Progenitor cell of endocrine pancreas (in vitro differentiated cells): ENCODE results near the gene ADAMTS12. TPM values are rescaled to one million over a fixed set of nuclear protein-coding genes. Genes with fewer than 3 reads are reported as not detected.

Source experiments
- DNase-seq: peaks from one replicate; pipeline ENCODE4 v3.0.0; 2021; ENCODE audit warnings: low spot score; ENCODE audit not compliant: unreplicated experiment
- H3K27ac Mint-ChIP-seq: 2 replicates; pipeline ENCODE4 v1.8.0; 2021; ENCODE audit warnings: mild to moderate bottlenecking, moderate library complexity, mixed read lengths
- H3K27me3 Mint-ChIP-seq: 2 replicates; pipeline ENCODE4 v1.8.0; 2021; ENCODE audit warnings: mixed read lengths
- H3K36me3 Mint-ChIP-seq: 2 replicates; pipeline ENCODE4 v1.8.0; 2022; ENCODE audit warnings: mixed read lengths; ENCODE audit not compliant: insufficient read depth
- H3K4me1 Mint-ChIP-seq: 2 replicates; pipeline ENCODE4 v1.8.0; 2021; ENCODE audit warnings: low read depth, mixed read lengths
- H3K4me3 Mint-ChIP-seq: 2 replicates; pipeline ENCODE4 v1.8.0; 2021; ENCODE audit warnings: low read depth, mild to moderate bottlenecking, moderate library complexity, mixed read lengths
- H3K9me3 Mint-ChIP-seq: 2 replicates; pipeline ENCODE4 v1.8.0; 2021; ENCODE audit warnings: low read depth, mixed read lengths
- total RNA-seq: library from RNA; stranded (reverse); gene quantifications from 2 replicates; pipeline ENCODE4 v1.2.1, GENCODE V29; 2021
- TF ChIP-seq, protein P1 (sequence below): fragments of 200-600 bp; sonication (generic); IDR thresholded peaks from one replicate; pipeline ENCODE4 v1.5.0; 2021; ENCODE audit warnings: antibody characterized with exemption, mild to moderate bottlenecking; ENCODE audit not compliant: unreplicated experiment

ADAMTS12 gene
- total RNA-seq, 1 donor from 2014 or later, result 5.2 TPM

- no peaks in the 10 kb centered on the region for H3K9me3 Mint-ChIP-seq
- TF ChIP-seq, protein P1, sequence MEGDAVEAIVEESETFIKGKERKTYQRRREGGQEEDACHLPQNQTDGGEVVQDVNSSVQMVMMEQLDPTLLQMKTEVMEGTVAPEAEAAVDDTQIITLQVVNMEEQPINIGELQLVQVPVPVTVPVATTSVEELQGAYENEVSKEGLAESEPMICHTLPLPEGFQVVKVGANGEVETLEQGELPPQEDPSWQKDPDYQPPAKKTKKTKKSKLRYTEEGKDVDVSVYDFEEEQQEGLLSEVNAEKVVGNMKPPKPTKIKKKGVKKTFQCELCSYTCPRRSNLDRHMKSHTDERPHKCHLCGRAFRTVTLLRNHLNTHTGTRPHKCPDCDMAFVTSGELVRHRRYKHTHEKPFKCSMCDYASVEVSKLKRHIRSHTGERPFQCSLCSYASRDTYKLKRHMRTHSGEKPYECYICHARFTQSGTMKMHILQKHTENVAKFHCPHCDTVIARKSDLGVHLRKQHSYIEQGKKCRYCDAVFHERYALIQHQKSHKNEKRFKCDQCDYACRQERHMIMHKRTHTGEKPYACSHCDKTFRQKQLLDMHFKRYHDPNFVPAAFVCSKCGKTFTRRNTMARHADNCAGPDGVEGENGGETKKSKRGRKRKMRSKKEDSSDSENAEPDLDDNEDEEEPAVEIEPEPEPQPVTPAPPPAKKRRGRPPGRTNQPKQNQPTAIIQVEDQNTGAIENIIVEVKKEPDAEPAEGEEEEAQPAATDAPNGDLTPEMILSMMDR, result no peak
- H3K4me1 Mint-ChIP-seq, result no peaks in the 10 kb centered on the region
- no peak for DNase-seq
- no peak overlapping the region for H3K27ac Mint-ChIP-seq
- H3K36me3 Mint-ChIP-seq, result no peaks in the 10 kb centered on the region
- no peak overlapping the region for H3K4me3 Mint-ChIP-seq
- H3K27me3 Mint-ChIP-seq, result no peaks in the 10 kb centered on the region
These were observed 261.8 kb downstream of the ADAMTS12 start for GRCh38 chr5:33629999-33630398.

DNA sequence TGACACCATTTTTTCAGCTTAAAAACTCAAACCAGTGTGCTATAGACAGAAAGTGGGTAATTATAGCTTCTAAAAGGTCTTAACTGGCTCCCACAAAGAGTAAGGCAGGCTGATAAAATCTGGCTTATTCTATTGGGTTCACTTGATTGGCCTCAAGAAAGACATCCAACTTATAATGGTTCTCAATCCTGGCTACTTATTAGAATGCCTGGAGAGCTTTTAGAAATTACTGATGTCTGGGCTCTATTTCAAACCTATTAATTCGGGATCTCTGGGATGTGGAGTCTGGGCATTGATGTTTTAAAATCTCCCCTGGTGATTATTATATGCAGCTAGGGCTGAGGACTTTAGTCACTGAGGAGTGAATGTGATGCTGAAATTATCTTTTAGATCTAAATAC, 263.0 kb downstream of the ADAMTS12 start:
- H3K4me3 Mint-ChIP-seq, result no peak overlapping the region
- DNase-seq, result no peak
- no peak overlapping the region for H3K27ac Mint-ChIP-seq
- TF ChIP-seq, protein P1, result no peak
- no peaks in the 10 kb centered on the region for H3K27me3 Mint-ChIP-seq
- H3K9me3 Mint-ChIP-seq, result no peaks in the 10 kb centered on the region
- no peaks in the 10 kb centered on the region for H3K4me1 Mint-ChIP-seq
- no peaks in the 10 kb centered on the region for H3K36me3 Mint-ChIP-seq

DNA sequence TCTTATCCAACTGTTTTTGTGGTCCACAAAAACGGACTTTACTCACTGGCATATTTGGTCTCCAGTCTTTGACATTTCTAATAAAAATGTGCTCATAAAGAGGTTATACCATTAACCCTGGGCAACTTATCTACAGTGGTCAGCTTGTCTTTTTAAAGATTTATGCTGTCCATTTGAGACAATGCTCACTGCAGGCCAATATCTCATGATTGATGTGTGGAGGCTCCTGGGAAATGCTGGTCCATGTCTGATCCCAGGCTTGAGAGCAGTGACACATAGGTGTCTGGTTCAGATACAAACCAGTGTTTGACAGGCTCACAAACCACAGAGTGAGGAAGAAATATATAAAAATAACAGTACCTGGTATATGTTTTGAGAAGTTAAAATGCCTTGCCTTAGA, 270.3 kb downstream of the ADAMTS12 start:
- Mint-ChIP-seq H3K27me3 (no peaks in the 10 kb centered on the region), H3K36me3 (no peaks in the 10 kb centered on the region), H3K9me3 (no peaks in the 10 kb centered on the region), H3K4me1 (no peaks in the 10 kb centered on the region), H3K4me3 (no peak overlapping the region), H3K27ac (no peak overlapping the region)
- no peak for DNase-seq
- TF ChIP-seq, protein P1, result no peak

DNA sequence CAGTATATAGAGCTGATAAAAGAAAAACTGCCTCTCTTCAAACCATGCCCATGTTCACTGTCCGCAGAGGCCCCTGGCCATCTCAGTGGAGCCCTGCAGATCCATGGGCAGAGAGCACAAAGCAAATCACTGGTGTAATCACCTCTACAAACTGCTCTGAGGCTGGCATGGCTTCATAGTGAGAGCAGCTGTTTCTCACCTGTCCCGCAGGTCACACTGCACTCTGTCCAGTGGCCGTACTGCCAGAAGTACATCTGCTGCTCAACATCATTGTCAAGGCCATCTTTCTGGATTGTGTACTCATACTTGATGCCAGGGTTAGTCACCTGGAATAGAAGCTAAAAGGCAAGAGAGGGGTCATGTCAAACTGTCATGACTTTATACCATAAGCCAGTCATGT, 277.8 kb downstream of the ADAMTS12 start:
- Mint-ChIP-seq H3K27ac (no peak overlapping the region), H3K27me3 (no peaks in the 10 kb centered on the region), H3K9me3 (no peaks in the 10 kb centered on the region), H3K36me3 (no peaks in the 10 kb centered on the region), H3K4me3 (no peak overlapping the region), H3K4me1 (no peaks in the 10 kb centered on the region)
- DNase-seq, result no peak
- TF ChIP-seq, protein P1, result no peak

DNA sequence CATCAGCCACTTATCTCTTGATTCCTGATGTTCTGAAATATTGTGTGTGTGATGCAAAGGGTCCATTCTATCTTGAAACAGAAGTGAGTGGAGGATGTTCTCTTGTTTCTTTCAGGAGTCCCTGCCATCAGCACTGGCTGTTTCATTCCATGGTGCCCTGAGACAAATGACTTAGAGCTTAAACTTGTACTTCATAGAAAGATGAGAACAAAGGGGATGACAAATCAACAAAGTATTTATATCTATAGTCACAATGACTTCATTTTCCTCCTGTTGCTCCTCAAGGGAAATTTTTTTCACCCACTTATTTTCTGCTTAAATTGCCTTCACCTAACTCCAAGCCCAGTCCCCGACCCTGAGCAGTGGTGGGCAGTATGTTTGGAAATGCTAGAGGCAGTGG, 279.4 kb downstream of the ADAMTS12 start:
- Mint-ChIP-seq H3K27me3 (no peaks in the 10 kb centered on the region), H3K4me1 (no peaks in the 10 kb centered on the region), H3K4me3 (no peak overlapping the region), H3K27ac (no peak overlapping the region), H3K9me3 (no peaks in the 10 kb centered on the region), H3K36me3 (no peaks in the 10 kb centered on the region)
- TF ChIP-seq, protein P1, result no peak
- no peak for DNase-seq
